Right lobe of liver (tissue), 4 donors: ENCODE results near the gene C3orf20.

Experiments used
- POLR2A ChIP-seq: fragments of 450-650 bp; IDR thresholded peaks from one replicate; pipeline ENCODE4 v1.6.1; 2017; ENCODE audit warnings: antibody characterized with exemption, mild to moderate bottlenecking
- TF ChIP-seq, protein P1 (sequence below), 4 donors: fragments of 200-600 bp in 3 of 4; fragments of 450-650 bp in 1 of 4; IDR thresholded peaks; one replicate each; pipeline versions ENCODE4 v1.5.1 to v1.8.0; 2016 to 2022; ENCODE audit warnings: antibody characterized with exemption in 4 of 4, mild to moderate bottlenecking in 2 of 4
- donor health status: DM: no; HTN: no; CAD: no.
- donor health status: DM: no; HTN: no; CAD: no.
- donor health status: DM: no; HTN: yes; CAD: no.

DNA sequence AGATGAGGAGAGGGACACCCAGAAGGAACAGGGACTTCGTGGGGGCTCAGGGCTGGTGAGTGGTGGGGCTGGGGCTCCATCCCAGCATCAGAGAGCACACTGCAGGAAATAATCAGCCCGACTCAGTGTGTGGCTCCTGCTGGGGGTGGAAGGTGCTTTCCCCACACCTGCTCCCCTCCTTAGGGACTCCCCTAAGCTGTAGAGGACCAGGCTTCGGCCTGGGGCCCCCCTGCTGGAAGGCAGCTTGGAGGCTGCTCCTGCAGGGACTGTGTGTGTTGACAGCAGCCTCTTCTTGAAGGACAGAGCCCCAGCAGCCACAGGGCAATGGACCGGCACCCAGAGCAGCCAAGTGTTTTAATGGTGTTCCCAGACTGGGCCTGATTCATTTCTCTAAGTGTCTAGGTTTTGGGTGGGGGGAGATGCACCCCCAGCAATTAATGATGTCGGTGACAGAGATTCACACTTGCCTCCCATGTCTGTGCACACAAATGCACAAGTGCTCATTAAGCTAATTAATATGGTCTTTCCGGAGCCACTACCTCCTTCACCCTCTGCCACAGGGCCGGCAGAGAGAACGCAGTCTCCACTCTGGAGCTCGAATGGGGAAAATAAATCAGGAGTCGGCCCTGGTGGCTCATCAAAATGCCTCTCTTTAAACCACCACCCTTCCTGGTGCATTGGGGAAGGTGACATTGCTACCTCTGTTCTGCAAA is 126.9 kb downstream of the C3orf20 start:
- TF ChIP-seq, protein P1, sequence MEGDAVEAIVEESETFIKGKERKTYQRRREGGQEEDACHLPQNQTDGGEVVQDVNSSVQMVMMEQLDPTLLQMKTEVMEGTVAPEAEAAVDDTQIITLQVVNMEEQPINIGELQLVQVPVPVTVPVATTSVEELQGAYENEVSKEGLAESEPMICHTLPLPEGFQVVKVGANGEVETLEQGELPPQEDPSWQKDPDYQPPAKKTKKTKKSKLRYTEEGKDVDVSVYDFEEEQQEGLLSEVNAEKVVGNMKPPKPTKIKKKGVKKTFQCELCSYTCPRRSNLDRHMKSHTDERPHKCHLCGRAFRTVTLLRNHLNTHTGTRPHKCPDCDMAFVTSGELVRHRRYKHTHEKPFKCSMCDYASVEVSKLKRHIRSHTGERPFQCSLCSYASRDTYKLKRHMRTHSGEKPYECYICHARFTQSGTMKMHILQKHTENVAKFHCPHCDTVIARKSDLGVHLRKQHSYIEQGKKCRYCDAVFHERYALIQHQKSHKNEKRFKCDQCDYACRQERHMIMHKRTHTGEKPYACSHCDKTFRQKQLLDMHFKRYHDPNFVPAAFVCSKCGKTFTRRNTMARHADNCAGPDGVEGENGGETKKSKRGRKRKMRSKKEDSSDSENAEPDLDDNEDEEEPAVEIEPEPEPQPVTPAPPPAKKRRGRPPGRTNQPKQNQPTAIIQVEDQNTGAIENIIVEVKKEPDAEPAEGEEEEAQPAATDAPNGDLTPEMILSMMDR (IDR thresholded peaks at IDR 0.05), result no peak
- no peak for TF ChIP-seq POLR2A
